Urothelium cell line (cell line): ENCODE results near the gene KIAA0040.

ENCODE experiments used
- DNase-seq: peaks from one replicate; pipeline ENCODE4 v3.0.0; 2011; ENCODE audit warnings: low spot score, mixed read lengths
- FAIRE-seq: peaks from 2 replicates; lab custom pipeline; 2011; peaks lifted over from hg19 to GRCh38; lab: Jason Lieb, UNC

KIAA0040 gene

DNA sequence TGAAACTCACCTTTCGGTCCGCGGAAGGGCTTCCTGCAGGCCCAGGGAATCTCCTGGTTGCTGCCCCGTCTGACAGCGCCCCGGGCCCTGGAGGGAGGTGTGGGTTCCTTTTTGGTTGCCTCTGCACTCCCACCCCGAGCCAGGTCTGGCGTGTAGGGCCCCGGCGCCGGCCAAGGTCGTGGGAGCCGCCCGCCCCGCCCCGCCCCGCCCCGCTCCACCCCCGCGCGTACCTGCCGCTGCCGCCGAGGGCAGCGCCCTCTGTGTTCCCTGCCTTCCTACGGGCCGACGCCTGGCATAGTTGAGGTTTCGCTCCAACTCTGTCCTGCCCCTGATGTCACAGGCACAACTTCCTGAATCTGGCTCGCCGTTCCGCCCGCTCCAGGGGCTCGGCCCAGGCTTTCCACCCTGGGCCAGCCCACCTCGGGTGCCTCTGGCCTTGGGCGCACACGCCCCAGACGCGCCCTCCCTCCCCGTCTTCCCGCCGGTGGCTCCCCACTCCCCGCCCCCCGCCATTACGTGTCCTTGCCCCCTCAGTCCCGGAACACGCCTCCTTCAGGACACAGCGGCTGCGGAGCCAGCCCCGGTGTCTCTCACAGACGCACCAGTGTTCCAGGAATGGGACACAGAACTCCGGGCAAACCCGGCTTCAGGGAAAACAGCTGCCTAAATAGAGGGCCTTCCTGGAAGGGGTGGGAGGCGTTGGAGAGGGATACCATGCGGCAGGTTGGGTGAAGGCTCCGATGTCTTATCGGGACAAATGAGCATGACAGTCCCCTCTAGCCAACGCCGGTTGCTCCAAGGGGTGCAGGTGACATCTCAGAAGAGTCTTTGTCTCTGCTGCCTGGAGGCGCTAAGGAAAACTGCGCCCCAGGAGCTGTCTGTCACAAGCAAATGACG is at the start of gene KIAA0040:
Gene KIAA0040 (minus strand): TSS at position 147 of the 897 bp plus-strand sequence. CDS start 31,763 bp downstream, outside the sequence.
- FAIRE-seq (no peak), DNase-seq (peak; percentile 85)

DNA sequence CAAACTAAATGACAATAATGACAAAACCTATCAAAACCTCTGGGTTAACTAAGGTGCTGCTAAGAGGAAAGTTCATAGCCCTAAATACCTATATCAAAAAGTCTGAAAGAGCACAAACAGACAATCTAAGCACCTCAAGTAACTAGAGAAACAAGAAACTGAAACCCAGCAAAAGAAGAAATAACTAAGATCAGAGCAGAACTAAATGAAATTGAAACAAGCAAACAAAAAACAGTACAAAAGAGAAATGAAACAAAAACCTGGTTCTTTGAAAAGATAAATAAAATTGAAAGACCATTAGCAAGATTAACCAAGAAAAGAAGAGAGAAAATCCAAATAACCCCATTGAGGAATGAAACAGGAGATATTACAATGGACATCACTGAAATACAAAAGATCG is 44.8 kb upstream of the KIAA0040 start:
- FAIRE-seq (no peak), DNase-seq (no peak)

DNA sequence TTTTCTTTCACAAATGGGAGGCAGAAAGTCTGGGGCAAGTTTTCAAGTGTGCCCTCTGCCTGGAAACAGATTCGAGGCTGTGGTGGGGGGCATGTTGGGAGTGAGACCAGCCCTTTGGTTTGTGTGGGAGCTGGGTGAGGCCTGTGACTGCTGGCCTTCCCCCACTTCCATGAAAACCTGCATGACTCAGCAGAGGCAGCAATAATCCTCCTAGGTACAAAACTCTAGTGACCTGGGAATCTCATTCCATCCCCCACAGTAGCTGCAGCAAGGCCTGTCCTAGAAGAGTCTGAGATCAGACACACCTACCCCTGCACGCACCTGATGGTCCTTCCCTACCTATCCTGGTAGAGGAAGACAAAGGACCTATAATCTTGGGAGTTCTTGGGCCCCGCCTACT is 42.1 kb upstream of the KIAA0040 start:
- FAIRE-seq: no peak
- DNase-seq: no peak

- DNase-seq (no peak), FAIRE-seq (no peak)
Observed at GRCh38 chr1:175232335-175232734, 39.8 kb upstream of the KIAA0040 start.

GRCh38 chr1:175225805-175226129 is 33.2 kb upstream of the KIAA0040 start:
- no peak for DNase-seq
- FAIRE-seq: no peak

- FAIRE-seq (no peak), DNase-seq (no peak)
Observed at GRCh38 chr1:175222296-175222938, 29.8 kb upstream of the KIAA0040 start.

DNA sequence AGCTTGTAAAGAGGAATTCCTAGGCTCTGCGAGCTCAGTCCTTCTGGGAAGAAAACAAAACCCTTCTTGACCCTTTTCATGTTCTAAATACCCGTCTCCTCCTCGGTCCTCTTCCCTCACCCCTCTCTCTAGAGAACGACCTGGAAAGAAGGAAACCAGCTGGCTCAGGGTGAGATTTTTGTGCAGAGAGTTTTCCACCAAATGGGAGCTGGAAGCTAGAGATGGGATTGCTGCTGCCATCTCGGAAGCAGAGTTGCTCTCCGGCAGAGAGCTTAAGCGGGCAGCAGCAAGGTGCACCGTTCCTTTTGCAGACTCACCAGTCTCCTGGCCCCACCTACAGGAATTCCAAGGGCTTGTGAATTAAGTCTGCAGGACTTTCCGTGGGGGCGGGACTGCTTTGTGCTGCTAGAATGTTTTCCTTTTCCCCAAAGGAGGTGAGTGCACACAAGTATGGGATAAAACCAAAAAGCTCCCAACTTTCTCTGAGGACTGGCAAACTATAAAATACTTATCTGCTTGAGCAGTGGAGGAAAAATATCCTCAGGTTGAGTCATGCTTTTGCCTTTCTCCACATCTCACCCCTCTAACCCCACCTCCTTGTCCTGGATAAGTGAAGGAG is 29.1 kb upstream of the KIAA0040 start:
- DNase-seq (peak; percentile 43), FAIRE-seq (no peak)

DNA sequence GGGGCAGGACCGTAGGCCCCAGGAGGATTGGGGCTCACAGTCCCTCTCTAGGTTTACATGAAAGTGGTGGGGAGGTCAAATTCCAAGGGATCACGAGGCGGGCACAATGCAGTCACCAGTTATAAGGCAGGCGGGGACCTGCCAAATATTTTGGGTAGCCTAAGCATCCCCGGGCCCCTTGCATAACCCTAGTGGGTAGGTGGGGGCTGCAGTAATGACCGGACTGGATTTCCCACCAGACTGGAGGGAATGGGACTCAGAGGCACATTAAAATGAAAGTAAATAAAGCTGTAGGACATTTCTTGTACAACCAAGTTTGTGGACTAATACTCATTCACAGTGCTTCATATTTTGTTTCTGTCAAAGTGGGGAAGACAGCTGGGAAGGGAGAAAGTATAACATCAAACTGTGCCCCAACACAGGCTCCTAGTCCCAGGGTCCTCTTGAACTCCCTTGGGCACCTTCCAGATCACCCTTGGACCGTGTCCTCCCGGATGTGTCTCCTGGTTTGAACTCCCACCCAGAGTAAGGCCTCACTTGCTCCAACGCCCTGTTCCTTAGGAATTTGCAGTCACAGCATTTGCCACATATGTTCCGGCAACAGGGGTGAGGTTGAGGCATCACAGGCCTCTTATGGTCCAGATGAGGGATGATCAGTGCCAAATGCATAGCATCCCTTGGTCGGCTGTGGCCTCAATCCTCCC is 28.4 kb upstream of the KIAA0040 start:
- FAIRE-seq: no peak
- DNase-seq: no peak

- FAIRE-seq (no peak), DNase-seq (no peak)
Observed at GRCh38 chr1:175219774-175220173, 27.2 kb upstream of the KIAA0040 start.

GRCh38 chr1:175218786-175219434 is 26.3 kb upstream of the KIAA0040 start:
- FAIRE-seq (no peak), DNase-seq (no peak)

- FAIRE-seq: no peak
- no peak for DNase-seq
Observed at GRCh38 chr1:175217721-175218531, 25.4 kb upstream of the KIAA0040 start.

DNA sequence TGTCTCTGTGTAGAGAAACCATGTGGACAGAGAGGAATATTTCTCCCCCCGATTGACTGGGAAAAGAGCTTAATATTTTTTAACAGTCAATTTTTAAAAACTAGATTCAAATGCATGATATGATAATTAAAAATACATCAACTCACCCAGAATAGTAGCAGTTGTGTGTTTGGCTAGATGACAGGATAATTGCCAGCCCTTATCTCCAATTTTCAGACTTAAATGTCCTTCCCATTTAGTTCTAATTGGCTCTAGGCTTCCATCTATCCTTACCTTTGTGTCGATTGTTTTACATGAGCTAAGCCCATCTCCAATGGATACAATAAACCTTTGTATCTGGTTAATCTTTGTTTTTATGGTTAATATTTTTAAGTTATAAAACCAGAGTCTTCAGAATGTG is 23.9 kb upstream of the KIAA0040 start:
- FAIRE-seq (no peak), DNase-seq (no peak)

DNA sequence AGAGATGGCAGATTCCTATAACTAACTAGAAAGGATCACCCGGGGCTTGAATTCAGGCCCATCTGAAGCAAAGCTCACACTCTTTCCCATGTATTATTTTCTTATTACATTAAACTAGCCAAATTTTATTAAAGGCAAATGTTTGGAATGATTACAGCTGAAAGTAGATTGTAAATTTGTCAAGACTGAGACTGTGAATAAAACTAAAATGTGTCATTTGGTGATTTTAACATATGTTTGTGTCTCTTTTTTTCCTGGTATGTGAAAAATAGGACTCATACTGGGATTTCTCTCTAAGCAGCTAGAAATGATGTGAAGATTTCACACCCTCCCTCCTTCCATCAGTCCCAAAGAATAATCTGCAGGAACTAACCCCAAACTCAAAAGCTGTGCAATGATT is 19.1 kb upstream of the KIAA0040 start:
- FAIRE-seq: no peak
- no peak for DNase-seq

GRCh38 chr1:175210744-175211143 is 18.2 kb upstream of the KIAA0040 start:
- DNase-seq (no peak), FAIRE-seq (no peak)

DNA sequence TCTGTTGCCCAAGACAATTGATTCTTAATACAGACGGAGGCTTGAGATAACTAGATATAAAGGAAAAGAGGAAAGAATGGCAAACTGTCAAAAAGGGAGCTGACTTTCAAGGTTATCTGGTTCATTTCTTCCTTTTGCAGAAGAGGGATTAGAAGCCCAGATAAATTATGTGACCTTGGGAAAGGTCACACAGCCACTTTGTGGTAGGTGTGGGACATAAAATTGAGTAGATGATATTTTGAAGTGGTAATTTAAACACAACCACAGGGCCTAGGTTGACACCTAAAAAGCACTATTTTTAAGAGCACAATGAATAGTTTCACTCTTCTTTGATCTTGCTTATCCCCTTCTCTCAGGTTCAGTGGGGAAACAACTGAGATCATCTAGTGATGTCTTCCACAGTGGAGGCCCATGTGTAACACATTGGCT is 16.9 kb upstream of the KIAA0040 start:
- FAIRE-seq (no peak), DNase-seq (no peak)

- FAIRE-seq (no peak), DNase-seq (no peak)
Observed at GRCh38 chr1:175208773-175209492, 16.4 kb upstream of the KIAA0040 start.

DNA sequence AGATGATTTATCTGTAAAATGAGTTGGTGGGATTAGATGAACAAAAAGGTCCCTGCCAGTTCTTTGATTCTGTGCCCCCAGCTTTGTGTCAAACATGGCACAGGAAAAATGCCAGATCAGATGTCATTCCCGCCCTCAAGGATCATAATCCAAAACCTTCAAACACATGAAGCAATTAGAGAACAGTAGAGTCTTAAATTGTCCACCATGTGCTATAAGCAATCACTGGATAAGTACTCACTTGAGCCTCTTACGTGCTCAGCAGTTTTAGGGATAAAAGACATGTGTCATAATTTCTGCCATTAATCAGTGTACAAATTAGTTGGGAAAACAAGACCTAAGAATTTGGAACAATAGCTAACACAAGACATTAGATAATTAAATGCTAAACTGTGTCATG is 15.4 kb upstream of the KIAA0040 start:
- DNase-seq (no peak), FAIRE-seq (no peak)

GRCh38 chr1:175206687-175207086 is 14.1 kb upstream of the KIAA0040 start:
- FAIRE-seq (no peak), DNase-seq (no peak)

GRCh38 chr1:175204330-175204729 is 11.8 kb upstream of the KIAA0040 start:
- DNase-seq (no peak), FAIRE-seq (no peak)
